GM19324 (cell line): ENCODE results near the gene PLA2G6.
"Not testable (repeated sequence)": the region's sequence is repeated elsewhere in the genome, so short reads cannot be mapped to it uniquely, and the experiment has no call there.

Experiments
- ATAC-seq: cut with Tn5 transposase; IDR thresholded peaks from one replicate; pipeline ENCODE4 v1.9.1; 2021; ENCODE audit warnings: mild to moderate bottlenecking, moderate library complexity; ENCODE audit not compliant: unreplicated experiment, low FRiP score

The PLA2G6 gene

DNA sequence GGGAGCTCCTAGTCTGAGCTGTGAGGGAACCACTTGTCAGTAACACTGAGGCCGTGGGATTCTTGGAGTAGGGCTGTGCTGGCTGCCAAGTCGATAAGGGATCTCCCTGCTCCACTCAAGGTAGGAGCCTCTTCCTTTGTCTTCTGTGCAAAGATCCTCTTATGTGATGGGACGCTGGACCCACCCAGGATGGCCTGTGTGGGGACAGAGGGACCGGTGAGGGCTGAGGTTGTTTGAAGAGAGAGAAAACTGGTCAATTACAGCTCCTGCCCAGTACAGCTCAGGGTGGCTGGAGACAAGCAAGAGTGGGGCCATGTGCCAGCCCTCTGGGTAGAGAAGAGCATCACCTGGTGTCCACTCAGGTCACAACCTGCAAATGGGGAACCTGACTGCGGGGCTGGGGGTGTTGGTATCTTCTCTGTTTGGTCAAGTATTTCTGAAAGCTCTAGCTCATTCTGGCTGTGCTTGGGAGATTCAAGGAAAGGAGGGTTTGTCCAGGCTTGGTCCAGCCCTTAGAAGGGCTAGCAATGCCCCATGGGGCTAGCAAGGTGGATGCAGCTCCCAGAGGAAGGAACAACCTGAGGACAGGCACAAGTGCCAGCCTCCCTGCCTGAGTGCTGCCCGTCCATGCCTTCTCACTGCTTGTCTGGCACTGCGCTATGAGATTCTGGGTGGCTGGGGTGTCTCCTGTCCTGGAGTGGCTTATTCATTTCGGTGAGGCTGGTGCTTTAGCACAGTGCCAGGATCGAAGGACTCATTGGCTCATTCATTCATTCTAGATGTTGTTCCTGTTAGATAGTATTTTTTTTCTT is 43.5 kb downstream of the PLA2G6 start:
- no peak for ATAC-seq

- no peak for ATAC-seq
These were observed 45.0 kb downstream of the PLA2G6 start for GRCh38 chr22:38136607-38137006.

DNA sequence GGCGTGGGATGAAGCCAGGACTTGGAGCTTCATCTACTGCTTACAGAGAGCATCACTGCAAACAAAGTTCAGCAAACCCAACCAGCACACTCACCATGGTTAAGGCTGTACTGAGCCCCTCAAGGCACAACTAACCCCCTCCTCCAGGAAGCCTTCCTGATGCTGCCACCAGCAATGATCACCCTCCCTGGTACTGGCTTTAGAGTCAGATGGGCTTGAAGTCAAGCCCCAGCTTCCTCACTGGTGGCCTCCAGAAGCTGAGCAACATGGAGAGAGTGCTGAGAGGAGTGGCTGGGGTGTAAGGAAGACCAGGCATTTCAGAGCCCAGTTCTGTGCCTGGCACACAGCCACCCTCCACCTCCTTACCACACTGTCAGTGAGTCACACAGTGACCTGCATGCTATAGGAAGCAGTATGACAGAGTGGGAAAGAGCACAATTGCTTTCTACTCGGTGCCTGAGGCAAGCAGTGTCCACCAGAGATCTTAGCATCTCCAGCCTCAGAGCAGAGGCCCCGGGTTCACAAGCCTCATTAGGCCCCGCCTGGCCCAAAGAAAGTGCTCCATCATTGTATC is 46.4 kb downstream of the PLA2G6 start:
- ATAC-seq = no peak

- ATAC-seq = no peak
These were observed 48.3 kb downstream of the PLA2G6 start for GRCh38 chr22:38133331-38133730.

DNA sequence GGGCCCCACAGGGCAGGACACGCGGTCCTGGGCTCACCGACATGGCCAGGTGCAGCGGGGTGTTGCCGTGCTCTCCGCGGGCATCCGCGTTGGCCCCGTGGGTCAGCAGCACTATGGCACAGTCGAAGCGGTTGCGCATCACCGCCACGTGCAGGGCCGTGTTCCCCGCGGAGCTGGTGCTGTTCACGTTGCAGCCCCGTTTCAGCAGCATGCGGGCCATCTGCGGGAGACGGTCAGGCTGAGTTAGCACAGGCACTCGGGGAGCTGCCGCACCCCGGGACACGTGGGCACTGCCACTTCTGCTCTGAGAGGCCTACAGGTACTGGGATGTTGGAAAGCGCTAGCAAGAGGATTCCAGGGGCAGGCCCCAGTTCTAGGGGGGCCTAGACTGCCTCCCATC is 48.8 kb downstream of the PLA2G6 start:
- no peak for ATAC-seq

DNA sequence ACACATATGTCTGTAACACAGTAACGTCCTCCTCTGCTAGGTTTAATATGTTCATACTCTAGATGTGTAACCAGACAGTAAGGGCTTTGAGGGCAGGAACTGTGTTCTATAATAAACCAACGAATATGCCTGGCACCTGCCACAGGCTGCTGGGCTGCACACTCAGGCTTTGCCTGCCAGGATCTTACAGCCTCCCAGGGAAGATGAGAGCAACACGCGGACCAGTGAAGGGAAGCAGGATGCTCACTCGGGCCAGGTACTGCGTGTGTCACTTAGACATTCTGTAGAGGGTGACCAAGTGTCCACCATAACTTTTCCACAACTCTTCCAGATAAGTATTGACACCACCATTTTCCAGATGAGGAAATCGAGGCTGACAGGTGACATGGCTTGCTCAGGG is 49.5 kb downstream of the PLA2G6 start:
- ATAC-seq = no peak

DNA sequence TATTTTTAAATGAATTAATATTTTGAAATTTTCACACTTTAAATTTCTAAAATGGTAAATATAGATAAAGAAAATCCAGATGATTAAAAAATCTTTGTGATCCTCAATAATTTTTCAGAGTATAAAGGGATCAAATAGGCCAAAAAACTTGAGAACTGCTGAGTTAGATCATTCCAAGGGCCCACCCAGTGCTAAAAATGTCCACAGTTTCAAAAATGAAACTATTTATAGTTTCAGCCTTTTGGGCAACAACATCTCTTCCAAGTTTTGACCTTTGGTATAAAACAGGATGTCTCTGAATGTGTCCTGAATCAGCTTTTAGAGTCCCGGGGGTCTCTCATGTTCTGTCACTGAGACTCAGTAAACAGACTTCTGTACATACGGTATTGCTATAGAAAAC is 50.2 kb downstream of the PLA2G6 start:
- no peak for ATAC-seq

- ATAC-seq = no peak
These were observed 51.8 kb downstream of the PLA2G6 start for GRCh38 chr22:38129856-38130255.

GRCh38 chr22:38129021-38129420 is 52.6 kb downstream of the PLA2G6 start:
- ATAC-seq = no peak

- no peak for ATAC-seq
These were observed 53.8 kb downstream of the PLA2G6 start for GRCh38 chr22:38127869-38128268.

DNA sequence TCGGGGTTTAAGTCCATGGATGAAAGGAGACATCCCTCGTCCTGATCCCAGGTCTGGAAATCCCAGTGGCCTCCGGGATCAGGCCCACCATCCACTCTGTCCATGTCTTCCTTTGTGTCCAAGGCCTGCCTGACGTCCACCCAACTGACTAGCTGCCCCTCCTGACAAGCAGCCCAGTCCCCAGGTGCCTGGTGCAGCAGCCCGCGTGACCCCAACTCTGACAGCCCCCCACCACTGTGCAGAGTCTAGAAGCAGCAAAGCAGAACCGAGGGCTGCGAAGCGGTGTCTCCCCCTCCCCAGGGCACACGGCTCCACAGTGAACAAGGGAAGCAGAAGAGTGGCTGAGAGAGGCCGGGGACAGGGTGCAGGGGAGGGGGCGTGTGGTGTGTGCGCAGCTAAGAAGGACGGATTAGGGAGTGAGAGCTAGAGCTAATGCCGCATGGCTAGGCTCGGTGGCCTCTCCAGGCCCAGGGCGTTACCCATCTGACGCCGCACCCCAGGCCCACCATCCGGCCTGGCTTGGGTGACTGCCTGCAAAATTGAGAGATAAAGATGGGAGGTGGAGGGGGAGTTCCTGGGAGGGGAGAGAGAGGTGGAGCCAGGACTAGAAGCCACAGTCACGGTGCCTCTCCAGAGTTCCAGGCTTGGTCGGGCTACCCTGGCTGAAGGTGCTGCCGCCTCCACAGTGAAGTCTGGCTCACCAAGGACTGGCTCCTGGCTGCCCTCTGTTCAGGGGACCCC is 54.5 kb downstream of the PLA2G6 start:
- ATAC-seq = no peak

DNA sequence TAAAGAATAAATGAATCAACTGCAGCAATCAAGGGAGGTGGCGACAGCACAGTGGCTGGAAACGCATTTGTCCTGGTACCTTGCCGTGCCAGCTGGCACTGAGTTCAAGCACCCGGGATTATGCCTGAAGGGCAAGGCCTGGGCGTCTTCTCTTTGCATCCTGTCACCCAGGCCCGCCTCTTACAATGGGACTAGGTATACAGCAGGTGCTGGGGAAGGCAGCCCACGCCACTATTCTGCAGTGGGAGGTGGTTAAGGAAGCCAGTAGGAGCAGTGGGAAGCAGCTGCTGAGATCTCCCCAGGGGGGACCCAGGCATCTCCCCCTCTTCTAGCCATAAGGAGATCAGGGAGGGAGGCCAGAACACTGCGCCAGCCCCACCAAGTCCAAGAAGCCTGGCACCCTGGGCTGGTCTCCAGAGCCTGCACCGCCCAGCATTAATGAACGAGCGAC is 55.9 kb downstream of the PLA2G6 start:
- ATAC-seq = no peak

DNA sequence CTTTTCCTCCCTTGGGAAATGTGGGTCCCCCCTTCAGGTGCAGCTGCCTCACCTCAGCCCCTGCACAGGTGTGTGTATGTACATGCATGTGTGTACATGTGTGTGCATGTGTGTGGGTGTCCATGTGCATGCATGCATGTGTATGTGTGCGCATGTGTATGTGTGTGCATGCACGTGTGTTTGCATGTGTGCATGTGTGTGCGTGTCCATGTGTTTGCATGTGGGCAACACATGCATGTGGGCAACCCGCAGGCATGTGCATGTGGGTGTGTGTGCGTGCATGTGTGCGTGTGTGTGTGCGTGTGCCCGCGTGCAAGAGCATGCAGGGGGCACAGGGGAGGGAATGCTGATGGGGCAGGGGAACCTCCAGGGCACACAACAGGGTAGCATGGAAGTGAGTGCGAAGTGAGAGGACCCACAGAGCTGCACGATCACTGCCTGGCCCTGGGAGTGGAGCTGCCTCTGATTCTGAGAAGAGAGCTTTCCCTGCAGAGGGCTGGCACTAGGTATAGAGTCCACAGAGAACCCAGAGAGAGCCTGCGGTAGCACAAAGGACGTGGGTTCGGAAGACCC is 56.5 kb downstream of the PLA2G6 start:
- ATAC-seq = no peak

GRCh38 chr22:38124236-38124974 is 57.2 kb downstream of the PLA2G6 start:
- no peak for ATAC-seq

GRCh38 chr22:38122616-38123015 is 59.0 kb downstream of the PLA2G6 start:
- no peak for ATAC-seq

GRCh38 chr22:38120359-38121110 is 61.1 kb downstream of the PLA2G6 start:
- no peak for ATAC-seq

DNA sequence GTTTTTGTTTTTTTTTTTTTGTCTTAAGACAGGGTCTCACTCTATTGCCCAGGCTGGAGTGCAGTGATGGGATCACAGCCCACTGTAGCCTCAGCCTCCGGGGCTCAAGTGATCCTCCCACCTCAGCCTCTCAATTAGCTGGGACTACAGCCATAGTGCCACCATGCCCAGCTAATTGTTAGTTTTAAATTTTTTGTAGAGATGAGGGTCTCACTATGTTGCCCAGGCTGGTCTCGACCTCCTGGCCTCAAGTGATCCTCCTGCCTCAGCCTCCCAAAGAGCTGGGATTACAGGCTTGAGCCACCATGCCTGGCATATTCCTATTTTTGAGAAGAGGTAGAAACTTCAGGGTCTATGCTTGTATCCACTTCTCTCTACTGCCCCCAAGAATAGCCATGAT is 62.9 kb downstream of the PLA2G6 start:
- ATAC-seq = not testable (repeated sequence)

DNA sequence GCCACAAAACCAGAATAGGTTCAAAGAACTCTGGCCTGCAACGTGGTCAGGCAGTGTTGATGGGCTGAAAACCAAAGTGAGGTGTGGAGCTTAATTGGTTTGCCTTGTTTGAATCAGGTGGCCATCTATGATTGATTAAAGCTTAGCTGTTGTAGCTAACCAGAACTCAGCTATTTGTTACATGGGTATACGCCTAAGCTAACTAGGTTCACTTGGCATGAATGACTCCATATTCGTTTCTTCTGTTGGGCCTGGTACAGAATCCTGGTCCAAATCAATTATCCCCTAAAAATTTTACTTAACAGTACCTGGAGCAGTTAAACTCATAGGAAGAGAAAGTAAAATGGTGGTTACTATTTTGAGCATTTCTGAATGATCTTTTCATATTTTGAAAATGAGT is 63.4 kb downstream of the PLA2G6 start:
- no peak for ATAC-seq

DNA sequence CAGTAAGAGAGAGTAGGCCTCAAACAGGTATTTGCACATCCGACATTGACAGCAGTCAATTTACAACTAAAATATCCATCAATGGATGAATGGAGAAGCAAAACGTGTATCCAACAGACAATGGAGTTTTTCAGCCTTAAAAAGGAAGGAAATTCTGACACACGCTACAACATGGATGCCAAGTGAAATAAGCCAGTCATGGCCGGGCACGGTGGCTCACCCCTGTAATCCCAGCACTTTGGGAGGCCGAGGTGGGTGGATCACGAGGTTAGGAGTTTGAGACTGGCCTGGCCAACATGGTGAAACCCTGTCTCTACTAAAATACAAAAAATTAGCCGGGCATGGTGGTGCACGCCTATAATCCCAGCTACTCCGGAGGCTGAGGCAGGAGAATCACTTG is 64.1 kb downstream of the PLA2G6 start:
- not testable (repeated sequence) for ATAC-seq
